NCI-H2171 treated with DMSO at 0.1 percent for 48 hours (cell line): Measurements from ENCODE around the gene GRIN2C.

Experiments
- DNase-seq: peaks from one replicate; lab custom pipeline; 2025; lab: John Stamatoyannopoulos, UW

The GRIN2C gene

GRCh38 chr17:74799097-74799496 lies 60.6 kb downstream of the GRIN2C start:
- DNase-seq: no peak

DNA sequence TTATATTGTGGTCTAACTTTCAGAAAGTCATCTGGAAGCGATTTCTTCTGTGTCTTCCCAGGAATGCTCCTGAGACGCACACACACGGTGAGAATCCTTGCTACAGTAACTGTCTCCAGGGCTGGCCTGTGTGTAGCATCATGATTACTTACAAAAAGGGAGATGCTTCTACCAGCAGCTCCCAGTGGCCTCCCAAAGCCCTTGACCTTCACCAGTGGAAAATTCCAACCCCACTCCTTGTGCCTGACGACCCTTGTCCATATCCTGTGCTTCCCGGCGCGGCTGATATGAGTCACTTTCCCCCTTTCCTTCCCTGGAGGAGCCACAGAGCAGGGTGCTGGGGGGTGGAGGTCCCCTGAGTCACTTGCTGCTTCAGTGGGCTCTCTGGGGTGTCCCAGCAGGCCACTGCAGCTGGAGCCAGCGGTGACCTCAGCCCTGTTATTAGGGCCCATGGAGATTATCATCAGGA lies 61.4 kb downstream of the GRIN2C start:
- DNase-seq: no peak

GRCh38 chr17:74797824-74798223 lies 61.9 kb downstream of the GRIN2C start:
- no peak for DNase-seq

- DNase-seq: no peak
Observed at GRCh38 chr17:74796866-74797265, 62.8 kb downstream of the GRIN2C start.

DNA sequence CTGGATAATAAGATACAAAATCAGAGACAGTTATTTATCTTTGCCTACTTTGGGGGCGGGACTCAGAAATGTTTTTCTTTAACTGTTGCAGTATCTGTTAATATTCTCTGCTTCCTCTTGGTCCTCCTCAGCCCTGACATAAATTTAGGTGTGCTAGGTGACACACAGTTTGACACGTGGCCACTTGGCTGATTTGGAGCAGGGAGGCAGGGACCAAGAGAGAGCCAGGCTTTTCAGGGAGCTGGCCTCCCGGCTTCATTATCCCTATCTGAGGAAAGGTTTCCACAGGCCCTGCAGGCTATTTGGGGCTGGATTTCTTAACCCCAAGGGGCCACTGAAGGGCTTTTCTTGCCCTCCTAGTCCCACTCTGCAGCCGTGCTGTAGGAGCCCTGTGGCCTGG lies 63.5 kb downstream of the GRIN2C start:
- DNase-seq: no peak

DNA sequence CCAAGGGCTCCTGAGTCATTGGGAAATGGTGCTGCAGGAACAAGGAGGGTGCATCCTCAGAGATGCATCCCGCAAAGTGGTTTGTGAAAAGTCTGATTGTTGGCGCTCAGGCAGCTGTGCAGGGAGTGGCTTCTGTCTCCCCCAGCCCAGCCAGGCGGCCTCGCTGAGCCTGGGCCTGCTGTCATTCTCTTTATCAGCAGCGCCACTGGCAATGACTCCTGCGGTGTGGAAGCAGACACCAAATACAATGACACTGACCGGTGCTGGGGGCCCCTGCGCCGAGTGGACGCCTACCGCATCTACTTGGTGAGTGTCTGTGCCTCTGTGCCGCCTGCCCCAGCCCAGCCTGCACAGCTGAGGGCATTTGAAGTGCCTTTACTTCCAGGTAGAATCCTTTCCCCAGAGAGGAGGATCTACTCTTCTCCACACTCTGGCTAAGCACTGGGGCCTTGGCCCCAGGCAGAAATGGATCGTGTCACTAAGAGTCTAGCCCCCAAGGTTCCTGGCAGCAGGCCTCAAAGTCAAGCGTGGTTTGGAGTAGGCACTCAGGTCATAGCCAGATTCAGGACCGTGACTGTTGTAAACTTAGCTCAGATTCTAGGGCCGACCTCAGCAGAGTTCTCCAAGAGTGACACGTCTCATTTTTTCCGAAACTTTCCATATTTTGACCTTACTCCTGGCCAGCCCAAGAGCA lies 64.2 kb downstream of the GRIN2C start:
- DNase-seq: no peak

DNA sequence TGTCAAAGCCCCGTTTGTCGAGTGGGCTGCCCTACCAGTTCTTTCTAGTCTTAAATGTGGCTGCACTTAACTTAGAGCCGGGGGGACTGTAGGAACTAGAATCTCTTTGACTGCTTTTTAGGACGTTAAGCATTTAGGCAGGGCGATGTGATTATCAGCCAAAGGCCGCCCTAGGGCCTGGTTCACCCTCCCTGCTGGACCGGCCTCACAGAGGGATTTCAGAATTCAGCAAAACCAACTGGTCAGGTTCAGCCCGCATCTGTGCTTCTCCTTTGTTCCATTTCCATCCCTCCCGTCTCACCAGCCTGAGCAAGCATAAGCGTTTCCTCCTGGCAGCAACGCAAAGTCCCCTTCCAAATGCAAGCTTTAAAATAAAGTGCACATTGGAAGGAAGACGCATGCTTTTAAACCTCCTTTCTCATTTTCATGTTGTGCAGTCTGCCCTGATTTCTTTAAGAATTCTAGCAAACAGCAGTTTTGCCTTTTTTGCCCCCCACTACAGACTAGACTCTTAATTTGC lies 67.0 kb downstream of the GRIN2C start:
- DNase-seq: no peak
